Left ventricle myocardium inferior (tissue), 1 donor: ENCODE results near the gene ZNF658. TPM values are rescaled to one million over a fixed set of nuclear protein-coding genes. Genes with fewer than 3 reads are reported as not detected.
"Not testable (repeated sequence)": the region's sequence is repeated elsewhere in the genome, so short reads cannot be mapped to it uniquely, and the experiment has no call there.

ENCODE experiments used
- DNase-seq: peaks from one replicate; pipeline ENCODE4 v3.0.0-alpha.2; 2020
- H3K27ac ChIP-seq: fragments of 200-600 bp; replicated peaks from 2 replicates; pipeline ENCODE4 v1.8.0; 2021
- H3K27me3 ChIP-seq: fragments of 200-600 bp; 2 replicates; pipeline ENCODE4 v1.8.0; 2021; ENCODE audit warnings: low read depth
- H3K36me3 ChIP-seq: fragments of 200-600 bp; 2 replicates; pipeline ENCODE4 v1.8.0; 2021
- H3K4me1 ChIP-seq: fragments of 200-600 bp; 2 replicates; pipeline ENCODE4 v1.8.0; 2021
- H3K4me3 ChIP-seq: fragments of 200-600 bp; 2 replicates; pipeline ENCODE4 v1.8.0; 2021; ENCODE audit warnings: mild to moderate bottlenecking, moderate library complexity
- H3K9me3 ChIP-seq: fragments of 200-600 bp; replicated peaks from 2 replicates; pipeline ENCODE4 v1.8.0; 2021
- intact Hi-C: fragments of 100-400 bp; cut with micrococcal nuclease; formaldehyde crosslinking; loops from one replicate; pipeline ENCODE4 v1.11.0; 2022
- total RNA-seq: library from RNA; stranded (reverse); fragmentation: NEBNext Ultra II Directional; extraction: Animal tissue kit (Norgen Biotek cat#: 25700); gene quantifications from one replicate; pipeline ENCODE4 v1.2.1, GENCODE V29; 2021
- donor health status: DM: no; HTN: yes; CAD: no; lungs with severe emphysema.

The ZNF658 gene
- total RNA-seq, 1 donor from 2014 or later = 10.2 TPM

DNA sequence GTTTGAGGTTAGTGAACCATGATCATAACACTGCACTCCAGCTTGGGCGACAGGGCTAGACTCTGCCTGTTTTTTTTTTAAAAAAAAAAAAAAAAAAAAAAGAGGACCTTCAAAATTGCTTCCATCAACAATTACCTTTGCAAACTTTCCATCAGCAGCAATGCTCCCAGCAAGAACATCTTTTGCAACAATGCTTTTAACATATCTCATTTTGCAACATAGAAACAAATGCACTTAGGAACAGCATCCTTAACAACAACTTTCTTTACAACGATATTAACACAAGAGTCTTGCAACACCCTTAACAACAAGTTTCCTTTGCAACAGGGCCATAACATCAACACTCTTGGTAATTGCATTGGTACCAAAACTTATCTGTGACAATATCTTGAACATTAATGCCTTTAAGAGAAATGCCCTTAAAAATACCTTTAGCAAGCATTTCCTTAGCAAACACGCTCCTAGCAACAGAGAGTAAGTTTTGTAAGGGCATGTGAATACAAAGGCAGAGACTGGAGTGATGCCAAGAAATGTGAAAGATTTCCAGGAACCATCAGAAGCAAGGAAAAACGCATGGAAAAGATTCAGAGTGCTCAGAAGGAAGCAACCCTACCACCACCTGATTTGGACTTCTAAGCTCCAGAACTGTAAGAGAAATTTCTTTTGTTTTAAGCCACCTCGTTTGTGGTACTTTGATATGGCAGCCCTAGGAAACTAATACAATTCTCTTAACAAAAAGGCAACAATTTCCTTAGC, 42.1 kb downstream of the ZNF658 start:
- intact Hi-C loops = not testable (repeated sequence)

GRCh38 chr9:66952576-66952975, 52.1 kb downstream of the ZNF658 start:
- H3K4me1 ChIP-seq, H3K36me3 ChIP-seq, intact Hi-C loops, H3K9me3 ChIP-seq, H3K27me3 ChIP-seq, H3K27ac ChIP-seq, H3K4me3 ChIP-seq, DNase-seq: not testable (repeated sequence)

More for the DNA sequence above, 42.1 kb downstream of the ZNF658 start:
- H3K36me3 ChIP-seq, H3K9me3 ChIP-seq, H3K4me1 ChIP-seq, H3K27me3 ChIP-seq, H3K4me3 ChIP-seq, DNase-seq: not testable (repeated sequence)
- peak overlapping the region; percentile 30 for H3K27ac ChIP-seq

Other genes starting within 250 kb of the ZNF658 start
- gene SPATA31A3, start 91.8 kb downstream of the ZNF658 start, total RNA-seq = not detected